ENCODE results near the gene PATJ. TPM values are rescaled to one million over a fixed set of nuclear protein-coding genes. Genes with fewer than 3 reads are reported as not detected.

PATJ gene
- total and polyA plus RNA-seq, 2 experiments from 2014 or later: 35.3 to 68.4 TPM

- H3F3A ChIP-seq (replicated peaks; ENCODE audit: low read depth): no peaks in the 10 kb centered on the region
- no peaks in the 10 kb centered on the region for H3K79me2 ChIP-seq (replicated peaks; ENCODE audit: insufficient read depth)
- H3K27ac ChIP-seq (ENCODE audit: low read depth): no peak overlapping the region
- H3K36me3 ChIP-seq (ENCODE audit: insufficient read depth): peaks cover 7% of the 10 kb centered on the region; the same call in 1 of the 2 replicates
- no peak overlapping the region for H3K4me3 Mint-ChIP-seq
- H3K27me3 Mint-ChIP-seq (ENCODE audit: insufficient read depth, low read depth, poor library complexity): peaks cover 3% of the 10 kb centered on the region
- 0 out of 2 replicates have a peak, but pooled peaks cover 16% of the 10 kb centered on the region for H3K4me1 ChIP-seq (ENCODE audit: insufficient read depth)
- H3K36me3 Mint-ChIP-seq (ENCODE audit: low read depth): peaks cover 31% of the 10 kb centered on the region
- H3K4me2 ChIP-seq: no peak overlapping the region
- TF ChIP-seq ZNF114 (CRISPR knock-in tag; IDR thresholded peaks at IDR 0.05) (no peak), ZNF462 (CRISPR knock-in tag; IDR thresholded peaks at IDR 0.05) (no peak), ZNF331 (CRISPR knock-in tag; IDR thresholded peaks at IDR 0.05; ENCODE audit: low read depth) (no peak), EZH2 (IDR thresholded peaks at IDR 0.05; ENCODE audit: low read depth, unreplicated experiment) (no peak), EZH2phosphoT487 (IDR thresholded peaks at IDR 0.05; ENCODE audit: unreplicated experiment) (no peak), POLR2AphosphoS5 (IDR thresholded peaks at IDR 0.05; ENCODE audit: low read depth) (no peak), CTCF (conservative IDR thresholded peaks at IDR 0.05; ENCODE audit: low read depth in 2 of 2) (no peak), ETS1 (IDR thresholded peaks at IDR 0.05) (no peak), JUNB (IDR thresholded peaks at IDR 0.05; ENCODE audit: unreplicated experiment) (no peak), REST (IDR thresholded peaks at IDR 0.05; ENCODE audit: unreplicated experiment) (no peak), STAT1 (IDR thresholded peaks at IDR 0.05; ENCODE audit: unreplicated experiment) (no peak), NANOG (IDR thresholded peaks at IDR 0.05; ENCODE audit: borderline replicate concordance) (no peak), CREB1 (CRISPR knock-in tag; IDR thresholded peaks at IDR 0.05; ENCODE audit: low read depth) (no peak)
- no peak for DNase-seq (ENCODE audit: low spot score)
- H3K27ac Mint-ChIP-seq: no peak overlapping the region
- H3K9me2 ChIP-seq (ENCODE audit: insufficient read depth): no peaks in the 10 kb centered on the region
- no peak overlapping the region for H3K4me3 ChIP-seq
- H3K9me3 Mint-ChIP-seq: peaks cover 8% of the 10 kb centered on the region; the same call in 2 of the 3 replicates
- no peaks in the 10 kb centered on the region for H4K20me1 ChIP-seq (replicated peaks; ENCODE audit: insufficient read depth)
- H3K4me1 Mint-ChIP-seq: peaks cover 9% of the 10 kb centered on the region
- no peak for ATAC-seq
- H2AFZ ChIP-seq: no peak overlapping the region
- H3K27me3 ChIP-seq (ENCODE audit: insufficient read depth): no peaks in the 10 kb centered on the region
Observed at GRCh38 chr1:61895175-61895574, 152.9 kb downstream of the PATJ start.
